DOHH2 (cell line): ENCODE results near the gene ATP8B4.
A peak's percentile ranks its signal among the peaks of the same experiment; 100 is the strongest.

ENCODE experiments used
- H3F3A ChIP-seq: fragments of 200-600 bp; sonication (generic), shearing (Covaris generic); 2 replicates; pipeline ENCODE4 v1.6.0; 2016; ENCODE audit warnings: antibody characterized with exemption, mild to moderate bottlenecking; ENCODE audit not compliant: control insufficient read depth, insufficient read depth
- H3K27ac ChIP-seq: fragments of 200-600 bp; sonication (generic); 2 replicates; pipeline ENCODE4 v1.5.1; 2014; ENCODE audit warnings: low read depth, mild to moderate bottlenecking, low read length, moderate library complexity
- H3K27me3 ChIP-seq: fragments of 200-600 bp; sonication (generic); 2 replicates; pipeline ENCODE4 v1.6.1; 2014; ENCODE audit warnings: mild to moderate bottlenecking, low read length, mixed read lengths; ENCODE audit not compliant: control insufficient read depth
- H3K36me3 ChIP-seq: fragments of 200-600 bp; sonication (generic); 2 replicates; pipeline ENCODE4 v1.6.1; 2014; ENCODE audit warnings: mild to moderate bottlenecking, low read length, moderate library complexity, mixed read lengths; ENCODE audit not compliant: control insufficient read depth
- H3K4me1 ChIP-seq: fragments of 200-600 bp; sonication (generic); 2 replicates; pipeline ENCODE4 v1.6.1; 2014; ENCODE audit warnings: mild to moderate bottlenecking, low read length, mixed read lengths; ENCODE audit not compliant: control insufficient read depth
- H3K4me2 ChIP-seq: fragments of 200-600 bp; sonication (generic); 2 replicates; pipeline ENCODE4 v1.6.0; 2014; ENCODE audit warnings: mild to moderate bottlenecking, low read length, moderate library complexity
- H3K4me3 ChIP-seq: fragments of 200-600 bp; sonication (generic); 2 replicates; pipeline ENCODE4 v1.5.1; 2014; ENCODE audit warnings: mild to moderate bottlenecking, low read length, mixed read lengths
- H3K79me2 ChIP-seq: fragments of 200-600 bp; sonication (generic); 2 replicates; pipeline ENCODE4 v1.6.1; 2014; ENCODE audit warnings: mild to moderate bottlenecking, low read length, mixed read lengths; ENCODE audit not compliant: control insufficient read depth
- H3K9me2 ChIP-seq: fragments of 200-600 bp; sonication (generic); replicated peaks from 2 replicates; pipeline ENCODE4 v1.6.1; 2014; ENCODE audit warnings: mild to moderate bottlenecking, low read length, mixed read lengths; ENCODE audit not compliant: control insufficient read depth
- H3K9me3 ChIP-seq: fragments of 200-600 bp; sonication (generic); 2 replicates; pipeline ENCODE4 v1.6.1; 2014; ENCODE audit warnings: antibody characterized with exemption, low read length, mixed read lengths; ENCODE audit not compliant: control insufficient read depth, insufficient read depth
- H4K20me1 ChIP-seq: fragments of 200-600 bp; sonication (generic); 2 replicates; pipeline ENCODE4 v1.6.0; 2014; ENCODE audit warnings: low read depth, mild to moderate bottlenecking, antibody characterized with exemption, low read length, moderate library complexity; ENCODE audit not compliant: control insufficient read depth, insufficient read depth
- CTCF ChIP-seq: fragments of 200-600 bp; sonication (generic); IDR thresholded peaks from one replicate; pipeline ENCODE4 v1.5.1; 2014; ENCODE audit warnings: antibody characterized with exemption, mild to moderate bottlenecking, low read depth, low read length; ENCODE audit not compliant: poor library complexity, severe bottlenecking
- EZH2phosphoT487 ChIP-seq: fragments of 200-600 bp; sonication (generic); IDR thresholded peaks from 2 replicates; pipeline ENCODE4 v1.6.1; 2017; ENCODE audit warnings: borderline replicate concordance, mild to moderate bottlenecking, antibody characterized with exemption, low read length, moderate library complexity, mixed read lengths

ATP8B4 gene

GRCh38 chr15:49875392-49875791 lies 243.6 kb downstream of the ATP8B4 start:
- Histone ChIP-seq H3K4me1 (no peaks in the 10 kb centered on the region), H3K9me3 (no peaks in the 10 kb centered on the region), H3K27ac (no peak overlapping the region), H3K4me3 (no peak overlapping the region), H4K20me1 (no peaks in the 10 kb centered on the region), H3K36me3 (no peaks in the 10 kb centered on the region), H3K9me2 (no peaks in the 10 kb centered on the region), H3K79me2 (no peaks in the 10 kb centered on the region), H3K4me2 (no peak overlapping the region), H3F3A (no peaks in the 10 kb centered on the region), H3K27me3 (no peaks in the 10 kb centered on the region)
- no peak for TF ChIP-seq EZH2phosphoT487
- peak; percentile 33 for TF ChIP-seq CTCF

- Histone ChIP-seq H3K9me3 (no peaks in the 10 kb centered on the region), H3F3A (no peaks in the 10 kb centered on the region), H3K36me3 (no peaks in the 10 kb centered on the region), H3K4me2 (no peak overlapping the region), H3K27me3 (no peaks in the 10 kb centered on the region), H4K20me1 (no peaks in the 10 kb centered on the region), H3K4me1 (no peaks in the 10 kb centered on the region), H3K4me3 (no peak overlapping the region), H3K9me2 (no peaks in the 10 kb centered on the region), H3K79me2 (no peaks in the 10 kb centered on the region), H3K27ac (no peak overlapping the region)
- TF ChIP-seq CTCF (no peak), EZH2phosphoT487 (no peak)
Measured at GRCh38 chr15:49870472-49870871, 248.6 kb downstream of the ATP8B4 start.

- no peaks in the 10 kb centered on the region for H3K79me2 ChIP-seq
- H3K4me2 ChIP-seq = no peak overlapping the region
- no peaks in the 10 kb centered on the region for H3K4me1 ChIP-seq
- H3K9me2 ChIP-seq = no peaks in the 10 kb centered on the region
- no peaks in the 10 kb centered on the region for H3K27me3 ChIP-seq
- H4K20me1 ChIP-seq = no peaks in the 10 kb centered on the region
- no peak overlapping the region for H3K27ac ChIP-seq
- no peak overlapping the region for H3K4me3 ChIP-seq
- H3F3A ChIP-seq = no peaks in the 10 kb centered on the region
- TF ChIP-seq EZH2phosphoT487 = no peak
- TF ChIP-seq CTCF = no peak
- H3K9me3 ChIP-seq = no peaks in the 10 kb centered on the region
- H3K36me3 ChIP-seq = no peaks in the 10 kb centered on the region
Measured at GRCh38 chr15:49868348-49868747, 250.7 kb downstream of the ATP8B4 start.
